NCI-H510A (cell line): ENCODE data around the gene CDK17.

Source experiments
- DNase-seq: peaks from one replicate; lab custom pipeline; 2025; lab: John Stamatoyannopoulos, UW

The CDK17 gene

DNA sequence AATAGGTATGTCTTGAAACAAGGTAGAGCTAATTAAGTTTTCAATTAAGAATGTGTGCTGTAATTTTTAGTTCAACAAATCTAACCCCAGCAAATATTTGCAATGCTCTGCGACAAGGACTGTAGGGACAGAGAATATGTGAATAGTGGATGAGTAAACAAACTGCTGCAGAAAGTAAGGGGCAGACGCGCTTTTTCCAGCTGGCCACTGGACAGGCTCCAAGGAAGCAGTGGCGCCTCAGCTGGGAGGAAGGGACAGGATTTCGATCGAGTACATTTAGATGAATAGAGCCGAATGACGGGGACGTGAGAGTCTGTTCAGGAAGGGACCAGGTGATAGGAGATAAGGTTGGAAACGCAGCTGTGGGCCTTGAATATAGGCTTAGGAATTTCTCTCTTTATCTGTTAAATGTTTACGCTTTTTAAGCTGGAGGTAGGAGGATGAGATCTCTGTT is 136.8 kb downstream of the CDK17 start:
- peak; percentile 53 for DNase-seq

- no peak for DNase-seq
Measured at GRCh38 chr12:96261557-96261956, 138.7 kb downstream of the CDK17 start.

DNA sequence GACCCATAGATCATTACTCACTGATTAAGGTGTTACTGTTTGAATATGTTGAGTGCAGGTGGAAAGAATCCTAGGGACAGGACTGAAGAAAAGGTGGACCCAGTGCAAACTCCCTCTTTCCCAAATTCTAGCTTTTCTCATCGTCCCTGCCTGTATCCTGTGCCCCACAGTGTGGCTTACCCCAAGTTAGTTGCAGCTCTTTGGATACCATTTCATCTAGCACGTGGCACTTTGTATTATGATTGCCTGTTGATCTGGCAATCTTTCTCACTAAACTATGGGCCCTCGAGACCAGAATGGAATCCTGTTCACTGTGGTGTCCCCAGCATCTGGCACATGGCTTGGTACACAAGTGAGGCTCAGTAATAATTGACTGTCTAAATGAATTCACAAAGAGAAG is 139.6 kb downstream of the CDK17 start:
- no peak for DNase-seq

DNA sequence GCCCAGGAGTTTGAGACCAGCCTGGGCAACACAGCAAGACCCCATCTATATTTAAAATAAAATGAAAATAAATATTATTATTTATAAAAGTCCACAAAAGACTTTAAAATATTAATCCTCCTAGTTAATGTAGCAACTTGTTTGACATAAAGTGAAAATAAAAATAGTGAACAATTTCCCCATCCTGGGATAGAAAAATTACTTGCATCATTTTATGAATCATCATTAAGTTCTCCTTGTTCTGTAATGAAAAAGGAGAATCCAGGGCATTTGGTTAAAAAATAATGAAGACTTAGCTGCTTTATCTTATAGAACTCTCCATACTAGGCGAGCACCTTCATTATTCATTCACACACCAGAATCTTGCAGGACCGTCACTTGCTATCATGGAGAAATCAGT is 140.0 kb downstream of the CDK17 start:
- DNase-seq = no peak

DNA sequence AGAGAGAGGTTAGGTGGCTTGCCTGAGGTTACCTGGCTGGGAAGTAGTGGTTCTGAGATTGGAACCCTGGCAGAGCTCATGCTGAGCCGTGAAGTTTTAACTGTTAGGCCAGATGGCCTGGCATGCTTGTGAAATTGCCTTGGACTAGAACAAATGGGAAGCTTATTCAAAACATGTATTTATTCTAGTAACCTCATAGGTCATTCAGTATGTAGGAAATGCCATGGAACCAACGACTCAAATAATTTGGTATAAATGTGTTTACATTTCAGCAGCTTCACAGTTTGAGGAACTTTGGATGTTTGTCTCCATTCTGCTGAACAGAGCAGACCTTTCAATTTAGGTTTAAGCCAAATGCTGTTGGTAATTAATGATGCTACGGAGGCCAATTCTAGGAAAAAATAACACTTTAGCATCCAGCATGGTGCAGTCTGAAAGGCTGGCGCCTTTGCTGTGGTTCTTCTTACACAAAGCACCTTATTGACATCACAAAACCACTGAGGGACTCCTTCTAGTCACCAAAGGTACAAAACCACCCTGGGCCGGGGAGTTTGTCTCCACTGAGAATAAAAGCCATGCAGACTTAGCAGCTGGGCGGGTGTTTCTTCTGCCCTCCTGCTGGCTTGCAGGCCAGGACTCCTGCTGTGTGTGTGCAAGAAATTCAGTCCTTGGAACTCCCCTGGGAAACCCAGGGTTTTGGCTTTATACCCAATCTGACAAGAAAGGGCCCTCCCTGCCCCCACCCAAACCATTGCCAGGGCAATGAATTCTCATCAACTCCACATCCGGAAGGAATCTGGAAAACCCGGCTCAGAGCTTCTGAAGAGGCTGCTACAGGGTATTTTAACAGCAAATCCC is 141.9 kb downstream of the CDK17 start:
- DNase-seq = no peak

DNA sequence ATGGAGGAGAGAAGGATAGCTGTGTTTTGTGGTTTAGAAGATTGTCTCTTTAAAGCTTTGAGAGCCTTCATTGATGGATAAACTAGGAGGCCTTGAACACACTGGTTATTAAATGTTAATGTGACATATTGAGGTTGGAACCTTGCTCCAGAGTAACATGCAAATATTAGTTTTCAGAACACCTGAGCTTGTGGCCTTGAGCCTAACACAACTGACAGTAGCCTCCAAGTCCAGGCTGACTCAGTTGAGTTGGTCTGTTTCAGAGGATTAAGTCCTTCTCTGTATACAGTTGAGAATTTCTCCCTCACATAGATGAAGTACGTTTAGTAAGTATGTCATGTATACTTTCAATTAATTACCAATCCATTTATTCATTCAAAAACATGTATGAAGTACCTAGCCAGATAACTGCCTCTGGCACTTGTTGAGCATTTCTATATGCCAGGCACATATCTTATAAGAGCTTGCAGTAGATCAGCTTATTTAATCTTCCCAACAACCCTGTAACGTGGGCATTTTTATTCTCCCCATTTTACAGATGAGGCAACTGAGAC is 142.6 kb downstream of the CDK17 start:
- no peak for DNase-seq

GRCh38 chr12:96256672-96257361 is 143.4 kb downstream of the CDK17 start:
- DNase-seq = no peak

GRCh38 chr12:96255077-96255476 is 145.2 kb downstream of the CDK17 start:
- DNase-seq = no peak

- DNase-seq = no peak
Measured at GRCh38 chr12:96250119-96250685, 150.0 kb downstream of the CDK17 start.

GRCh38 chr12:96249196-96250118 is 150.8 kb downstream of the CDK17 start:
- DNase-seq = no peak

DNA sequence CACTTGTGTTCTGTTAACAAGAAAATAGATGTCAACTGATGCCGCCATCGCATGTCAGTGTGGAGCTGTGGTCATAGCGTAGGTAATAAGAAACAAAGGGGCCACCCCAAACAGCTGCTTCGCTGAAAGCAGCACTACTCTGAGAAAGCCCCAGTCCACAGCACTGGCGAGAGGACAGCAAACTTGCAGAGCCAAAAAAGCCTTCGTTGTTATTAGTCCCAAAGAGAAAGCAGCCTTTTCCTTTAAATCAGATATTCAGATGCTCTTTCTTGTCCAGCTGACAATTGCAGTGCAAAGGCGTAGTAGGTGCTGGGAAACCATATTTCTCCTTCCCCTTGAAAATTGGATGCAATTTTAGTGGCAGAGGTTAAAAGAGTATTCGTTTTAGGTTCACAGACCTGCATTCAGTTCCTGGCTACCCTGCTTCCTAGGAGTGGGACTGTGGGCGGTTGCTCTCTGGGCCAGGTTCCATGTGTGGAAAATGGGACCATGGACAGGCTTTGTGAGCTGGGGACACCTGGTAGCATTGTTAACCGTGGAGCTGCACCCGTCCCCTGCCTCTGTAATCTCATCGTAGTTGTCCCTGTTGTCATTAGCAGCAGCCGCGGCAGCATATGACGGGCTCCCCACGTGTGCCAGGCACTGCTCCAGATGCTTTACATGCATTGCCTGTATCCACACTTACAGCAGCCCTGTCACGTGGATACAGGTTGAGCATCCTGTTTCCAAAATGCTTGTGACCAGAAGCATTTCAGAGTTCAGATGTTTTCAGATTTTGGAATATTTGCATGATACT is 151.9 kb downstream of the CDK17 start:
- DNase-seq = no peak

DNA sequence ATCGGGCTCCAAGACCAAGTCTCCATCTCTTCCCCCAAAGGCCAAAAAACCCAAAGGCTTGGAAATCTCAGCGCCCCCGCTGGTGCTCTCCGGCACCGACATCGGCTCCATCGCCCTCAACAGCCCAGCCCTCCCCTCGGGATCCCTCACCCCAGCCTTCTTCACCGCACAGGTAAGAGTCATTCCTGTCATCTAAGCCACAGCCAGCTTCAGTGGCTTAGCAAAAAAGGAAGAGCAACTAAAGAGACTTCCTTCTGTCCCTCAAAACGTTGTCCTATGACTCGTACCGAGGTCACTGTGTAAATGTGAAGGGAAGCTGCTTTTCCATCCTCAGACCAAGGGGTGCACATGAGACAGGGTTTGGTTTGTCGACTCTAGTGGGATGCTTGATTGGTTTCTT is 152.7 kb downstream of the CDK17 start:
- DNase-seq = no peak

GRCh38 chr12:96246926-96247505 is 153.2 kb downstream of the CDK17 start:
- DNase-seq = no peak

DNA sequence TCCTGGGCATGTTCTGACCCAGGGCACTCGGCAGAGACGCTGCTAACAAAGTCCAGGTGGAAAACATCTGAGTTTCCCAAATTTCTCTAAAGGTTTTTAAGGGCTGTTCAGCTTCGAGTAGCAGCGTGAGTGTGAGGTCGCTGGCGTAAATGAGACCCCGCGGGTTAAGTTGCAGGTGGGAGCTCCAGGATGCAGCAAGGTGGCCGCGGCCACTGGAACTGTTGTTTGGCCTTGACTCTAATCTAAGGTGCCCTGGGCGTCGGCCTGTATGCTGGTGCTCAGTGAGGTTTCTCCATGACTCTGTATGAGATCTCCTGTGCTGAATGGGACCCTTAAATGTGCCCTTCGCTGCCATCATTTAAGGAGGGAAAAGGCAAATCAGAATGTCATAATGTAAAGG is 155.4 kb downstream of the CDK17 start:
- DNase-seq = no peak

GRCh38 chr12:96242597-96242996 is 157.6 kb downstream of the CDK17 start:
- no peak for DNase-seq

- no peak for DNase-seq
Measured at GRCh38 chr12:96241846-96242256, 158.4 kb downstream of the CDK17 start.

- DNase-seq = no peak
Measured at GRCh38 chr12:96241431-96241830, 158.8 kb downstream of the CDK17 start.

DNA sequence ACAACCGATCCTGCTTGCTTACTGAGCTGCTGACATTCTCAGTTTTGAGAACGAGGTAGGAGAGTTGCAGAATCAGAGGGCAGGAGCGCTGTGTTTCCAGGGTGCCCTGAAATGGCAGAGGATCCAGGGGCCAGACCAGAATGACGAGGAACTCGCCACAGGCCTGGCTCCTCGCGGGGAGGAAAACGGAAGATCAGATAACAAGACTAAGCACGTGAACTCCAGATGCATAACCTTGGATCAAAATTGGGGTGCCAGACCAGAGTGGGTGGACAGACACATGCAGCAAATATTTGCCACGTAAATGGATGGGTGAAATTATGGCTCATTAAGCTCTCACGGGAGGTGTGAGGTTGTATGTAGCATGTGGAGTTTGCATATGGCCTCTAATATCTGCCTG is 159.6 kb downstream of the CDK17 start:
- no peak for DNase-seq

DNA sequence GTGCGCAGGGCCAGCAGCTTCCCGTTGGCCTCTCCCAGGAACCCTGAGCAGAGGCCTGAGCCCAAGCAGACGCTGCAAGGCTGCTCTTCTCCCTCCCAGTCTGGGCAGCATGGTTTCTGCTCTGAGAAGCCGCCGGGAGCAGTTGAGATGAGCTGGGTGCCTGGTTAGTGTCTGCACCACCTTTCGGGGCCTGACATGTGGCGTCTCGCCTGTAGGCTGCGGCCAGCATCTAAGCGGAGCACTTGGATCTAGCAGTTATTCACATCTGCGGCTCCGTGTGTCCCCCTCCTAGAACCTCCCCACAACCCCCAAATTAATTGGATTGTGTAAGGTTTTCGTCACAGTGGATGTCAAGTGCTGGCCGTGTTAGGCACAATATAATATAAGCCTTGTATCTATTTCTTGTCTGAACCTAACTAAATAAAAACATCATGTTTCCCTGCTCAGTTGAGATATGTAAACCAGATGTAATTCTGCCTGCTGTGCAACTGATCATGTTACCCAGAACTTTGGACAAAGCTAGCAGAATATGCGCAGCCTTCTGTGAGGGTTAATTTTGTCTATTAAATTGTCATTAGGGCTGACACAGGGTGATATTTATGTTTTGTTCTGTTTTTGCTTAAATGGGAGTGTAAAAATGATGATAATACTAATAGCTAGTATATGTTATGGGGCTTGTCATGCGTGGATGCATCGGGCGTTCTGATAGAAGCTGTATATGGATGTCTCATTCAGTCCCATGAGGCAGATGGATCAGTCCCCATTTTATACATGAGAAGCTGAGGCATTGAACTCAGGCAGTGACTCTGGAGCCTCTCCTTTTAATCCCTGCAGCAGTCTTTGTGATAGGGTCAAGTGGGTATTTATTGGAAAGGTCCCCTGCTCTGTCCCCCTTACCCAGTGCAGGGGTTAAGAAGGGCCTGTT is 160.3 kb downstream of the CDK17 start:
- DNase-seq = no peak
